Measurements from ENCODE around the gene ZKSCAN7.
"Not testable (repeated sequence)": the region's sequence is repeated elsewhere in the genome, so short reads cannot be mapped to it uniquely, and the experiment has no call there.

The ZKSCAN7 gene

DNA sequence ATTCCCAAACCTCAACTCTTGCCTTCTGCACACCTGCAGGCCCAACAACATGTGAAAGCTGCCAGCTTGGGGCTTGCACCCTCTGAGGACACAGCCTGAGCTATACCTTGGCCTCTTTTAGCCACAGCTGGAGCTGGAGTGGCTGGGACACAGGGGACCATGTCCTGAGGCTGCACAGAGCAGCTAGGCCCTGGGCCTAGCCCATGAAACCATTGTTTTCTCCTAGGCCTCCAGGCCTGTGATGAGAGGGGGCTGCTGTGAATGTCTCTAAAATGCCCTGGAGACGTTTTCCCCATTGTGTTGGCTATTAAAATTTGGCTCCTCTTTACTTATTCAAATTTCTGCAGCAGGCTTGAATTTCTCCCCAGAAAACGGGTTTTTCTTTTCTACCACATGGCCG lies 7.2 kb downstream of the ZKSCAN7 start:
- H3K27me3 ChIP-seq (ENCODE audit: control insufficient read depth, insufficient read depth, low read length) = no peaks in the 10 kb centered on the region
- TF ChIP-seq, protein P1, sequence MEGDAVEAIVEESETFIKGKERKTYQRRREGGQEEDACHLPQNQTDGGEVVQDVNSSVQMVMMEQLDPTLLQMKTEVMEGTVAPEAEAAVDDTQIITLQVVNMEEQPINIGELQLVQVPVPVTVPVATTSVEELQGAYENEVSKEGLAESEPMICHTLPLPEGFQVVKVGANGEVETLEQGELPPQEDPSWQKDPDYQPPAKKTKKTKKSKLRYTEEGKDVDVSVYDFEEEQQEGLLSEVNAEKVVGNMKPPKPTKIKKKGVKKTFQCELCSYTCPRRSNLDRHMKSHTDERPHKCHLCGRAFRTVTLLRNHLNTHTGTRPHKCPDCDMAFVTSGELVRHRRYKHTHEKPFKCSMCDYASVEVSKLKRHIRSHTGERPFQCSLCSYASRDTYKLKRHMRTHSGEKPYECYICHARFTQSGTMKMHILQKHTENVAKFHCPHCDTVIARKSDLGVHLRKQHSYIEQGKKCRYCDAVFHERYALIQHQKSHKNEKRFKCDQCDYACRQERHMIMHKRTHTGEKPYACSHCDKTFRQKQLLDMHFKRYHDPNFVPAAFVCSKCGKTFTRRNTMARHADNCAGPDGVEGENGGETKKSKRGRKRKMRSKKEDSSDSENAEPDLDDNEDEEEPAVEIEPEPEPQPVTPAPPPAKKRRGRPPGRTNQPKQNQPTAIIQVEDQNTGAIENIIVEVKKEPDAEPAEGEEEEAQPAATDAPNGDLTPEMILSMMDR (IDR thresholded peaks at IDR 0.05) = no peak
- H3K4me3 ChIP-seq (ENCODE audit: low read depth, low read length) = no peak overlapping the region
- no peak overlapping the region for H3K4me2 ChIP-seq (ENCODE audit: low read length)
- no peak overlapping the region for H3K9ac ChIP-seq
- no peaks in the 10 kb centered on the region for H3K36me3 ChIP-seq (ENCODE audit: control insufficient read depth, insufficient read depth, low read length)
- no peaks in the 10 kb centered on the region for H3K79me2 ChIP-seq
- H3K9me3 ChIP-seq (ENCODE audit: control insufficient read depth, low read length) = no peaks in the 10 kb centered on the region
- no peak overlapping the region for H3K27ac ChIP-seq
- no peak overlapping the region for H2AFZ ChIP-seq
- H3K4me1 ChIP-seq = no peaks in the 10 kb centered on the region

DNA sequence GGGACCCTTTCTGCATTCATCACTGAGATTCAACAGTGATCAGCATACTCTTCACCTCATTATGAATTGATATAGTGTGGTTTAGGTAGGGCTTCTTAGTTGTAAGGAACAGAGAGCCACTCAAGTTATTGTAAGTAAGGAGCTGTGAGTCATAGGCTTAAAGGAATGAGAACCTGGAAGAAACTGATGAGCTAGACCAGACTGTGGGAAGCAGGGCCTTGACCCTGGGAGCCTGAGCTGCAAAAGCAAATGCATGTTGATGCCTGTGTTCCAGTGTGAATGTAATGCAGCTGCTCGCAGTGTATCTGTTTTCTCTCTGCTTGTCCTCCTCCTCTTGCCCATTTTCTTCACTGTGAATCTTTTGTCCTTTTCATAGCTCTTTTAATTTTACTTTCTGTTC lies 13.6 kb downstream of the ZKSCAN7 start:
- Histone ChIP-seq H3K9ac (no peak overlapping the region), H3K36me3 (ENCODE audit: control insufficient read depth, insufficient read depth, low read length) (peaks cover 3% of the 10 kb centered on the region), H3K4me3 (ENCODE audit: low read depth, low read length) (no peak overlapping the region), H3K4me1 (no peaks in the 10 kb centered on the region), H3K79me2 (no peaks in the 10 kb centered on the region), H2AFZ (no peak overlapping the region), H3K27ac (no peak overlapping the region), H3K9me3 (ENCODE audit: control insufficient read depth, low read length) (no peaks in the 10 kb centered on the region), H3K27me3 (ENCODE audit: control insufficient read depth, insufficient read depth, low read length) (no peaks in the 10 kb centered on the region), H3K4me2 (ENCODE audit: low read length) (no peak overlapping the region)
- TF ChIP-seq, protein P1 (IDR thresholded peaks at IDR 0.05) = no peak

DNA sequence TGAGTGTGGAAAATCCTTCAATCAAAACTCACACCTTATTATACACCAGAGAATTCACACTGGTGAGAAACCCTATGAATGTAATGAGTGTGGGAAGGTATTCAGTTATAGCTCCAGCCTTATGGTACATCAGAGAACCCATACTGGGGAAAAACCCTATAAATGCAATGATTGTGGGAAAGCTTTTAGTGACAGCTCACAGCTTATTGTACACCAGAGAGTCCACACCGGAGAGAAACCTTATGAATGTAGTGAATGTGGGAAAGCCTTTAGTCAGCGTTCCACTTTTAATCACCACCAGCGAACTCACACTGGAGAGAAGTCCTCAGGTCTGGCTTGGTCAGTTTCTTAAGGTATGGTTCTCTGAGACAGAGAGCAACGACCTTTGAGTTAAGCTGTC lies 16.0 kb downstream of the ZKSCAN7 start:
- TF ChIP-seq, protein P1 (IDR thresholded peaks at IDR 0.05) = no peak
- no peak overlapping the region for H3K4me2 ChIP-seq (ENCODE audit: low read length)
- H3K9me3 ChIP-seq (ENCODE audit: control insufficient read depth, low read length) = no peaks in the 10 kb centered on the region
- peaks cover 3% of the 10 kb centered on the region for H3K36me3 ChIP-seq (ENCODE audit: control insufficient read depth, insufficient read depth, low read length)
- H3K27ac ChIP-seq = no peak overlapping the region
- no peak overlapping the region for H3K4me3 ChIP-seq (ENCODE audit: low read depth, low read length)
- no peaks in the 10 kb centered on the region for H3K79me2 ChIP-seq
- no peak overlapping the region for H3K9ac ChIP-seq
- no peaks in the 10 kb centered on the region for H3K4me1 ChIP-seq
- no peaks in the 10 kb centered on the region for H3K27me3 ChIP-seq (ENCODE audit: control insufficient read depth, insufficient read depth, low read length)
- H2AFZ ChIP-seq = no peak overlapping the region

DNA sequence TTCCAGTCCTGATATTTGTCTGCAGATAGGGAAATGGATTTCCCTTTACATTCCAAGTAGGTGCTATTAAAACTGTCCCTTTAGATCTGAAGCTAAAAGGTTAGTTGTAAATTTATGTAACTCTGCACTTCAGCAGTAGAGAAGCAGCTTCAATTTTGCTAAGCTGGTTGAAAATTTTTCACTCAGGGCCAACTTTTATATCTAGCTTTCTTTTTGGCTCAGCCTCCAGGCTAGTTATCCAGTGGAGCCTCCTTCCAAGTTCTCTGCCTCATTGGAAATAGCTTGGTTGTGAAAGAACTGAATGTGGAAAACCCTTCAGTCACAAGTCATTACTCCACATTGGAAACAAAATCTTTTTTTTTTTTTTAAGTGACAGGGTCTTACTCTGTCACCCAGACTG lies 21.6 kb downstream of the ZKSCAN7 start:
- H3K36me3 ChIP-seq (ENCODE audit: control insufficient read depth, insufficient read depth, low read length) = no peaks in the 10 kb centered on the region
- no peaks in the 10 kb centered on the region for H3K9me3 ChIP-seq (ENCODE audit: control insufficient read depth, low read length)
- no peak overlapping the region for H2AFZ ChIP-seq
- H3K27me3 ChIP-seq (ENCODE audit: control insufficient read depth, insufficient read depth, low read length) = no peaks in the 10 kb centered on the region
- H3K4me3 ChIP-seq (ENCODE audit: low read depth, low read length) = no peak overlapping the region
- H3K4me1 ChIP-seq = no peaks in the 10 kb centered on the region
- no peaks in the 10 kb centered on the region for H3K79me2 ChIP-seq
- H3K27ac ChIP-seq = no peak overlapping the region
- TF ChIP-seq, protein P1 (IDR thresholded peaks at IDR 0.05) = no peak
- H3K9ac ChIP-seq = no peak overlapping the region
- H3K4me2 ChIP-seq (ENCODE audit: low read length) = no peak overlapping the region

DNA sequence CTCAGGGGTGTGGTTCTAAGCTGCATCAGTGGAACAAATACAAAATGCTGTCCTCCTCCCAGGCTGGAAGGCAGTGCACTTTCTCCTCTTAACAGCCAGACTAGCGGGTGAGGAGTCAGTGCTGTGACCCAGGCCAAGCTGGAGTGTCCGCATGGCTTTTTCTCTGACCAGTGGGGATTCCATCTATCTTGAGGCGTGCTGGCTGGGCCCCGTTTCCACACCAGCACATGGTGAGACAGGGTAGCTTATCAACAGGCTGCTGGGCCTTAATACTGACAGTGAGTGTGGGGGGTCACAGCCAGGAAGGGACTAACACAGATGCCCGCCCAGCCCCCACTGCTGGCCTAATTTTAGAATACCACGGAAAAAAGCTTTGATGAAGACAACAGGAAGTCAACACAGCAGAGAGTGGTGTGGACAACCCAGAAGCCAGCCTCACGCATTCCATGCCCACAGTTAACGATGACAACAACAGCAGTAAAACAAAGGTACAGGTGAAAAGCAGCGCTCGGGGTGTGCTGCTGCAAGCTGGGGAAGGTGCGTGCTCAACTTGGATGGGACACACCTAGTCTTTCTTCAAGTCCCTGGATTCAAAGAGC lies 22.5 kb downstream of the ZKSCAN7 start:
- H3K79me2 ChIP-seq; H3K27me3 ChIP-seq (ENCODE audit: control insufficient read depth, insufficient read depth, low read length); H3K9me3 ChIP-seq (ENCODE audit: control insufficient read depth, low read length); H2AFZ ChIP-seq; H3K4me3 ChIP-seq (ENCODE audit: low read depth, low read length); H3K4me1 ChIP-seq; H3K4me2 ChIP-seq (ENCODE audit: low read length); H3K9ac ChIP-seq; H3K36me3 ChIP-seq (ENCODE audit: control insufficient read depth, insufficient read depth, low read length); H3K27ac ChIP-seq: not testable (repeated sequence)

DNA sequence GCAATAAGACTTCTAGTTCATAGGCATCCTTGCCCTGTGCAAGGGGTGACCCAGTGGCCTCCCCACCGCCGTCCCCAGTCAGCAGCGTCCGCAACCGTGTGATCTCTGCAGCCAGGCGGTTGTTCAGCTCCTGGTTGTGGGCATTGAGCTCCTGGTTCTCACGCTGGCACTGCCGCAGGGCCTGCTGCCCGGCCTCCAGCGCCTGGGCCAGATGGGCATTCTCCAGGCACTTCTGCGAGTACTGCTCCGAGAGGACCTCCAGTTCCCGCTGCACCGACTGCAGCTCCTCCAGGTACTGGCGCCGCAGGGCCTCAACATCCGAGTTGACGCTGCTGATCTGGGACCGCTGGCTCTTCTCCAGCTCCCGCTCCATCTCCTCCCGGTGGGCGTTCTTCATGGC lies 23.3 kb downstream of the ZKSCAN7 start:
- H3K27me3 ChIP-seq (ENCODE audit: control insufficient read depth, insufficient read depth, low read length); H3K9ac ChIP-seq; H3K36me3 ChIP-seq (ENCODE audit: control insufficient read depth, insufficient read depth, low read length); H3K79me2 ChIP-seq; H3K4me1 ChIP-seq; H3K4me3 ChIP-seq (ENCODE audit: low read depth, low read length); H2AFZ ChIP-seq; H3K4me2 ChIP-seq (ENCODE audit: low read length); H3K27ac ChIP-seq; H3K9me3 ChIP-seq (ENCODE audit: control insufficient read depth, low read length): not testable (repeated sequence)

DNA sequence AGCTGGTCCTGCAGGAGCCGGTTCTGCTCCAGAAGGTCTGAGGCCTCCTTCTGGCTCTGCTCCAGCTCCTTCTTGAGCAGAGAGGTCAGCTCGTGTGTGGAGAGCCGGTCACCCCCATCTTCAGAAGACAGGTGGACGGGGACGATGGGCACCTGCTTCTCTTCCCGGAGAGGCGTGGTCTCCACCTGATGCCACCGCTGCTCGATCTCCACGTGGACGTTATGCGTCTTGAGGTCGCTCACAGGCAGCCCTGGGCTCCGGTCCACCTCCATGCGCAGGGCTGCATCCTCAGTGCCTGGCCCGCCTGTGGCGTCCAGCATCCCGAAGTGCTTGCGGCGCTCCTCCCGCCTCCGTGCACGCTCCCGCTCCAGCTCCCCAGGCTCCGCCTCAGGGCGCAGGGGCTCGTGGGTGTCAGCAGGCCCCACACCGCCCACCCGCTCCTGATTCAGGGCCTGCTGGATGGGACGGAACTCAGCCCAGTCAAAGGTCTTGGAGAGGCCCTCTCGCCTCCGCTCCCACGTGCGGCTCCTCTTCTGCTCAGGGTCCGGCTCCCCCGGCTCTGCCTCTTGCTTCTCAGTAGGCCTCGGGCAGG lies 24.0 kb downstream of the ZKSCAN7 start:
- not testable (repeated sequence) for H3K27ac ChIP-seq; H3K27me3 ChIP-seq (ENCODE audit: control insufficient read depth, insufficient read depth, low read length); H3K4me3 ChIP-seq (ENCODE audit: low read depth, low read length); H3K4me2 ChIP-seq (ENCODE audit: low read length); H2AFZ ChIP-seq; H3K79me2 ChIP-seq; H3K36me3 ChIP-seq (ENCODE audit: control insufficient read depth, insufficient read depth, low read length); H3K9me3 ChIP-seq (ENCODE audit: control insufficient read depth, low read length); H3K9ac ChIP-seq; H3K4me1 ChIP-seq

DNA sequence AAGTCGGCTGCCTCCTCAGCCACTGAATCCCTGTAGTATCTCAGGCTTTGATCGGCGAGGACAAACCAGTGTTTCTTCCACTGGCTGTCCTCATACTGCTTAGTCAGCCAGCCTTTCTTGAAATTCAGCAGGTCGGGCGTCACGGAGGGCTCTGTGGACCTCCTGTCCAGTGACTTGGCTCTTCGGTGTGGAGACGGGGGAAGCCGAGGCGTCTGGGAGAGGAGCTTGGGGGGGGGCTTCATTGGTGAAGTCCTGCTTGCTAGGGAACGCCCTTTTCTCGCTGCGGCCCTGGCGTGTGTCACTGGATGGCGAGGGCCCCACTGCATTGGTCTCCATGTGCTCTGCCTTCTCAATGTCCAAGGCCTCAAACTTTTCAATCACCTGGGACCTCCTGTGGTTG lies 24.8 kb downstream of the ZKSCAN7 start:
- H3K27ac ChIP-seq; H3K4me3 ChIP-seq (ENCODE audit: low read depth, low read length); H3K4me1 ChIP-seq; H3K36me3 ChIP-seq (ENCODE audit: control insufficient read depth, insufficient read depth, low read length); H3K9me3 ChIP-seq (ENCODE audit: control insufficient read depth, low read length); H2AFZ ChIP-seq; H3K79me2 ChIP-seq; H3K27me3 ChIP-seq (ENCODE audit: control insufficient read depth, insufficient read depth, low read length); H3K9ac ChIP-seq; H3K4me2 ChIP-seq (ENCODE audit: low read length): not testable (repeated sequence)
